GM18951 (cell line): ENCODE data around the gene ODAPH.
"Not testable (repeated sequence)": the region's sequence is repeated elsewhere in the genome, so short reads cannot be mapped to it uniquely, and the experiment has no call there.

Source experiments
- POLR2A ChIP-seq: IDR thresholded peaks from 4 replicates; pipeline ENCODE4 v1.6.1; 2011; ENCODE audit warnings: mild to moderate bottlenecking; ENCODE audit not compliant: insufficient read length, insufficient read depth; ENCODE audit errors: extremely low read depth
- in situ Hi-C: fragments of 300-500 bp; cut with MboI; formaldehyde crosslinking; loops from one replicate; pipeline ENCODE4 v1.12.0; 2022; ENCODE audit warnings: low sequenced_read_pairs, mixed read lengths, inconsistent platforms; ENCODE audit not compliant: unreplicated experiment

Gene ODAPH

GRCh38 chr4:75530556-75531322 lies 25.1 kb upstream of the ODAPH start:
- no peak for TF ChIP-seq POLR2A
- in situ Hi-C loops: no loop called here

- in situ Hi-C loops: not testable (repeated sequence)
Observed at GRCh38 chr4:75531536-75532143, 24.2 kb upstream of the ODAPH start.

GRCh38 chr4:75533339-75533887 lies 22.5 kb upstream of the ODAPH start:
- in situ Hi-C loops: not testable (repeated sequence)

DNA sequence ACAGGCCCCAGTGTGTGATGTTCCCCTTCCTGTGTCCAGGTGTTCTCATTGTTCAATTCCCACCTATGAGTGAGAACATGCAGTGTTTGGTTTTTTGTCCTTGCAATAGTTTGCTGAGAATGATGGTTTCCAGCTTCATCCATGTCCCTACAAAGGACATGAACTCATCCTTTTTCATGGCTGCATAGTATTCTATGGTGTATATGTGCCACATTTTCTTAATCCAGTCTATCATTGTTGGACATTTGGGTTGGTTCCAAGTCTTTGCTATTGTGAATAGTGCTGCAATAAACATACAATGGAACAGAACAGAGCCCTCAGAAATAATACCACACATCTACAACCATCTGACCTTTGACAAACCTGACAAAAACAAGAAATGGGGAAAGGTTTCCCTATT lies 21.9 kb upstream of the ODAPH start:
- in situ Hi-C loops: not testable (repeated sequence)

DNA sequence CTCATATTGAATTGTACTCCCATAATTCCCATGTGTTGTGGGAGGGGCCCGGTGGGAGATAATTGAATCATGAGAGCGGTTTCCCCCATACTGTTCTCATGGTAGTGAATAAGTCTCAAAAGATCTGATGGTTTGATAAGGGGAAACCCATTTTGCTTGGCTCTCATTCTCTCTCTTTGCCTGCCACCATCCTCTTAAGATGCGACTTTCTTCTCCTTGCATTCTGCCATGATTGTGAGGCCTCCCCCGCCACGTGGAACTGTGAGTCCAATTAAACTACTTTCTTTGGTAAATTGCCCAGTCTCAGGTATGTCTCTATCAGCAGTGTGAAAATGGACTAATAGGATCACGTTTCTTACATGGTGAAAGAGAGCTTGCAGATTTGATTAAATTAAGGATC lies 18.6 kb upstream of the ODAPH start:
- in situ Hi-C loops: not testable (repeated sequence)

GRCh38 chr4:75542824-75543223 lies 13.0 kb upstream of the ODAPH start:
- TF ChIP-seq POLR2A: no peak
- in situ Hi-C loops: no loop called here

GRCh38 chr4:75544220-75544619 lies 11.6 kb upstream of the ODAPH start:
- in situ Hi-C loops: not testable (repeated sequence)

DNA sequence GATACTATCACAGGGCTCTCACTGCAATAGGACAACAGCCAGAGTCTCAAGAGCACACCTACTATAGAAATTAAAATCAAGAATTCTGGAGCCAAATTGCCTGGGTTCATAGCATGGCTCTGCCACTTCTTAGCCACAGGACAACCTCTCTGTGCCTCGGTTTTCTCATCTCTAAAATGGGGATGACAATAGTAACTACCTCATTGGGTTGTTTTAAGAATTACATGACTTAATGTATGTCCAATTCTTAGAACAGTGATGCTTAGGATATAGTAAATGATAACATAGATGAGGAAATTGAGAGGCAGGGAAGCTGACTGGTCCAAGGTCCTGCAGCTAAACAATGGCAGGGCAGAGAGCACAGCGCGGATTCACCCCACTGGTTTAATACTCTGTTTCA lies 11.0 kb upstream of the ODAPH start:
- in situ Hi-C loops: no loop called here
- TF ChIP-seq POLR2A: no peak

DNA sequence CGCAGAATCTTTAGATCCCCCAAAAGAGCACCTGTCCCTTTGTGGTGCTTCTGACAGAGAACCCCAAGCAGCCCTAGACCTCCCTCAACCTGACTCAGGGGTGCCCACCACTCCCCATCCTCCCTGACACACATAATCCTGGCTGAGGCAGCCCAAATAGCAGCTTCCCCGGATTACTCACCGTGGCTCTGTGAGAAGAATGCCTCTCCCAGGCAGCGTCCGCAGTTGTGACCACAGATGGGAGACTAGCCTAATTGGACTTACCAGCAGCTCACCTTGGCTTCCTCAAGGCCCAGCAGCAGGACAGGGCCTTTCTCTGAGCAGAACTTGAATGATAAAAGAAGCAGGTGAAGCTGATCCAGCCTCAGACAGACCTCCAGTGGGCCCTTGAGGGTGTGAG lies 10.3 kb upstream of the ODAPH start:
- TF ChIP-seq POLR2A: no peak
- in situ Hi-C loops: no loop called here

GRCh38 chr4:75547647-75548387 lies 8.0 kb upstream of the ODAPH start:
- in situ Hi-C loops: no loop called here
- no peak for TF ChIP-seq POLR2A

DNA sequence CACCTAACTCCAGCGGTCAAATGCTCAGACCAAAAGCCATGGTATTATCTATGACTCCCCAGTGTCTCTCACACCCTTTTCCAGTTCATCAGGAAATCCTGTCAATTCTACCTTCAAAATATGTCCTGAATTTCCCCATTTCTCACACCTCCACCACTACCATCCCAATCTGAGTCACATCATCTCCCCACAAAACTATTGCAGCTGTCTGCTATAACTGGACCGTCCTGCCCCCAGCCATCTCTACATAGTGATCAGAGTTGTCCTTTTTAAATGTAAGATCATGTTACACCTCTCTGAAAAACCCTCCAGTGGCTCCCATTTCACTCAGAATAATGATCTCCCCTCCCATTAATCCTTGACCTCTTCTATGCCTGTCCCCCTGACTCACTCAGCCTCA lies 6.8 kb upstream of the ODAPH start:
- in situ Hi-C loops: no loop called here
- no peak for TF ChIP-seq POLR2A

GRCh38 chr4:75552452-75552851 lies 3.4 kb upstream of the ODAPH start:
- in situ Hi-C loops: no loop called here
- TF ChIP-seq POLR2A: no peak

GRCh38 chr4:75557696-75558095 lies 1.8 kb downstream of the ODAPH start:
- in situ Hi-C loops: no loop called here
- TF ChIP-seq POLR2A: no peak

DNA sequence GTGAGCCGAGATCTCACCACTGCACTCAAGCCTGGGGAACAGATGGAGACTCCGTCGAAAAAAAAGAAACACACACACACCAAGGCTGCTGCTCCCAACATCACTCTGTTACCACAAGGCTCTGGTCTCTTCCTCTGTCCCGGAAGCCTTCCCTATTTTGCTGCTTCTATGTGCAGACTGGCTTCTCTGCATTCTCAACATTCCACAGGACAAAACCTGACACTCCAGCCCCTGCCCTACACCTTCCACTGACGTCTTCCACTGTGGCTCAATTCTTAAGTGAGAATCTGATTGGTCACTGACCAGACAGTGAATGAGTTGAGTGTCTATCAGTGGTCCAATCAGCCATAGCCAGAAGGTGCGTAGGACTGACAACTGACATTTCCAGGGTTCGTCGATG lies 5.9 kb downstream of the ODAPH start:
- in situ Hi-C loops: no loop called here
- no peak for TF ChIP-seq POLR2A
